B cell (primary cell): ENCODE data around the gene ERO1B. TPM values are rescaled to one million over a fixed set of nuclear protein-coding genes. Genes with fewer than 3 reads are reported as not detected.

Experiments used
- ATAC-seq: fragments of 200-7000 bp; cut with Tn5 transposase; one replicate; pipeline ENCODE4 v1.10.0; 2021; ENCODE audit warnings: low read depth, mild to moderate bottlenecking, moderate number of reproducible peaks, moderate library complexity
- CTCF ChIA-PET: fragments of 350-600 bp; sonication (Branson Sonifier 250); formaldehyde crosslinking; loops from one replicate; lab custom pipeline; 2021; ENCODE audit warnings: antibody characterized with exemption, inconsistent platforms; lab: Charles Lee
- POLR2A ChIA-PET: fragments of 350-600 bp; sonication (Branson Sonifier 250); formaldehyde crosslinking; loops from one replicate; lab custom pipeline; 2021; ENCODE audit warnings: antibody characterized with exemption; lab: Charles Lee
- DNase-seq: peaks from one replicate; pipeline ENCODE4 v3.0.0; 2013
- H2AFZ ChIP-seq: 2 replicates; pipeline ENCODE4 v1.6.1; 2012; ENCODE audit warnings: mild to moderate bottlenecking, low read depth, low read length; ENCODE audit not compliant: insufficient read depth, poor library complexity, severe bottlenecking
- H3K27ac ChIP-seq, 2 donors: 1 replicate in 1 of 2; 2 replicates in 1 of 2; pipeline ENCODE4 v1.5.1; 2012 to 2013; ENCODE audit warnings: low read length in 2 of 2, mild to moderate bottlenecking in 2 of 2, moderate library complexity in 1 of 2
- H3K27me3 ChIP-seq, 4 experiments: fragments of 200-600 bp in 1 of 4; sonication (generic) in 1 of 4; replicated peaks in 1 of 4; 1 replicate in 2 of 4; 2 replicates in 2 of 4; pipeline versions ENCODE4 v1.6.1 to v1.7.0; 2013 to 2016; ENCODE audit warnings: low read length in 3 of 4, mild to moderate bottlenecking in 2 of 4, mixed read lengths in 1 of 4, moderate library complexity in 1 of 4; ENCODE audit not compliant: insufficient read depth in 4 of 4, control insufficient read depth in 3 of 4; ENCODE audit errors: control extremely low read depth in 1 of 4
- H3K36me3 ChIP-seq, 2 experiments: replicated peaks in 1 of 2; 1 replicate in 1 of 2; 2 replicates in 1 of 2; pipeline versions ENCODE4 v1.6.1 to v1.7.1; 2013; ENCODE audit warnings: low read length in 1 of 2; ENCODE audit not compliant: insufficient read depth in 2 of 2, control insufficient read depth in 1 of 2; ENCODE audit errors: control extremely low read depth in 1 of 2, extremely low read depth in 1 of 2
- H3K4me1 ChIP-seq, 2 donors: fragments of 200-600 bp in 1 of 2; sonication (generic) in 1 of 2; 1 replicate in 1 of 2; 2 replicates in 1 of 2; pipeline versions ENCODE4 v1.5.1 to v1.6.1; 2013 to 2017; ENCODE audit warnings: low read length in 2 of 2; ENCODE audit not compliant: control insufficient read depth in 2 of 2, insufficient read depth in 2 of 2
- H3K4me2 ChIP-seq: replicated peaks from 2 replicates; pipeline ENCODE3; 2012; ENCODE audit warnings: mild to moderate bottlenecking, low read depth, low read length; ENCODE audit not compliant: poor library complexity, severe bottlenecking
- H3K4me3 ChIP-seq, 5 experiments: fragments of 200-600 bp in 1 of 5; sonication (generic) in 1 of 5; 1 replicate in 3 of 5; 2 replicates in 2 of 5; pipeline versions ENCODE4 v1.5.1 to v1.7.0; 2011 to 2016; ENCODE audit warnings: low read length in 4 of 5, mild to moderate bottlenecking in 4 of 5, low read depth in 2 of 5, control low read depth in 1 of 5, moderate library complexity in 1 of 5; ENCODE audit not compliant: insufficient read depth in 1 of 5; ENCODE audit errors: control extremely low read depth in 1 of 5, extremely low read depth in 1 of 5
- H3K79me2 ChIP-seq: fragments of 200-600 bp; sonication (generic); one replicate; pipeline ENCODE4 v1.6.0; 2016; ENCODE audit warnings: low read length; ENCODE audit not compliant: control insufficient read depth, insufficient read depth
- H3K9ac ChIP-seq: fragments of 200-600 bp; sonication (generic); 2 replicates; pipeline ENCODE4 v1.6.1; 2017; ENCODE audit warnings: mild to moderate bottlenecking, low read length, moderate library complexity
- H3K9me3 ChIP-seq, 3 donors: one replicate each; pipeline versions ENCODE4 v1.6.1 to v1.7.1; 2013; ENCODE audit warnings: low read length in 2 of 3; ENCODE audit not compliant: control insufficient read depth in 2 of 3, insufficient read depth in 1 of 3; ENCODE audit errors: control extremely low read depth in 1 of 3
- H4K20me1 ChIP-seq: 2 replicates; pipeline ENCODE4 v1.6.0; 2012; ENCODE audit warnings: mild to moderate bottlenecking, low read length; ENCODE audit not compliant: insufficient read depth, control insufficient read depth, poor library complexity, severe bottlenecking
- H3K27ac Mint-ChIP-seq: one replicate; pipeline ENCODE4 v1.8.0; 2021; ENCODE audit warnings: mixed read lengths
- H3K27me3 Mint-ChIP-seq: one replicate; pipeline ENCODE4 v1.8.0; 2021; ENCODE audit warnings: mixed read lengths
- H3K4me1 Mint-ChIP-seq: one replicate; pipeline ENCODE4 v1.8.0; 2021; ENCODE audit warnings: mixed read lengths
- H3K4me3 Mint-ChIP-seq: one replicate; pipeline ENCODE4 v1.8.0; 2021; ENCODE audit warnings: mixed read lengths
- H3K9me3 Mint-ChIP-seq: one replicate; pipeline ENCODE4 v1.8.0; 2022; ENCODE audit warnings: mixed read lengths; ENCODE audit not compliant: insufficient read depth
- CTCF ChIP-seq: fragments of 200-600 bp; IDR thresholded peaks from one replicate; pipeline ENCODE4 v1.8.0; 2022; ENCODE audit warnings: antibody characterized with exemption, mild to moderate bottlenecking
- EZH2 ChIP-seq: IDR thresholded peaks from 2 replicates; pipeline ENCODE4 v1.6.1; 2012; ENCODE audit warnings: borderline replicate concordance, low read depth, mild to moderate bottlenecking, moderate library complexity, low read length; ENCODE audit not compliant: insufficient read depth, poor library complexity, severe bottlenecking
- WGBS: methylation state at CpG from one replicate; pipeline ENCODE4 v1.1.5; 2013; ENCODE audit warnings: missing lambda C conversion rate; ENCODE audit not compliant: insufficient coverage; 5-methylcytosine and 5-hydroxymethylcytosine counted together
- intact Hi-C: fragments of 100-400 bp; cut with micrococcal nuclease; formaldehyde crosslinking; loops from one replicate; pipeline ENCODE4 v1.10.0; 2022
- polyA plus RNA-seq: library from polyadenylated mRNA; depleted of rRNA; stranded (reverse); fragments of >200 nt; gene quantifications from 2 replicates; pipeline ENCODE4 v1.2.3, GENCODE V29; 2012
- total RNA-seq, 2 donors: library from RNA; stranded (reverse); fragments of 120-200 nt in 1 of 2; gene quantifications; 1 replicate in 1 of 2; 2 replicates in 1 of 2; pipeline versions ENCODE4 v1.2.3 to v1.2.4, GENCODE V29; 2013 to 2022

ERO1B gene
- total and polyA plus RNA-seq, 2 donors (not counting 1 experiment from before 2014, with no cell fraction given), result 5.1 to 25.6 TPM

GRCh38 chr1:236326432-236326831, 44.7 kb upstream of the ERO1B start:
- no CpG with 5 or more reads among the region's 1 CpG for WGBS
- no peak overlapping the region for H3K27ac Mint-ChIP-seq
- no peaks in the 10 kb centered on the region for H3K27me3 ChIP-seq
- no peak overlapping the region for H3K4me3 ChIP-seq
- no peak overlapping the region for H3K27ac ChIP-seq
- no peaks in the 10 kb centered on the region for H3K79me2 ChIP-seq
- no peak overlapping the region for H2AFZ ChIP-seq
- ChIA-PET POLR2A (no interaction called here), CTCF (no interaction called here)
- H3K36me3 ChIP-seq, result no peaks in the 10 kb centered on the region
- no peak overlapping the region for H3K4me3 Mint-ChIP-seq
- no peaks in the 10 kb centered on the region for H3K4me1 ChIP-seq
- intact Hi-C loops, result no loop called here
- H3K4me1 Mint-ChIP-seq, result no peaks in the 10 kb centered on the region
- no peak overlapping the region for H3K4me2 ChIP-seq
- no peak overlapping the region for H3K9ac ChIP-seq
- peaks cover 7 to 17% (median 8%) of the 10 kb centered on the region in 3 donors for H3K9me3 ChIP-seq
- DNase-seq (no peak), ATAC-seq (no peak)
- peaks cover 9% of the 10 kb centered on the region for H3K9me3 Mint-ChIP-seq
- no peak for TF ChIP-seq EZH2
- no peak for TF ChIP-seq CTCF
- H3K27me3 Mint-ChIP-seq, result no peaks in the 10 kb centered on the region
- H4K20me1 ChIP-seq, result no peaks in the 10 kb centered on the region

GRCh38 chr1:236325567-236325966, 43.8 kb upstream of the ERO1B start:
- intact Hi-C loops, result no loop called here
- H3K4me2 ChIP-seq, result no peak overlapping the region
- peaks cover 4% of the 10 kb centered on the region for H3K27me3 Mint-ChIP-seq

More at GRCh38 chr1:236325567-236325966, 43.8 kb upstream of the ERO1B start:
- DNase-seq (no peak), ATAC-seq (no peak)
- CTCF ChIA-PET, result no interaction called here
- Mint-ChIP-seq H3K27ac (no peak overlapping the region), H3K9me3 (peaks cover 9% of the 10 kb centered on the region), H3K4me1 (no peaks in the 10 kb centered on the region), H3K4me3 (no peak overlapping the region)
- Histone ChIP-seq H3K4me3 (no peak overlapping the region), H3K27me3 (peaks cover 0 to 6% (median 0%) of the 10 kb centered on the region in 4 experiments), H3K27ac (no peak overlapping the region), H3K36me3 (no peaks in the 10 kb centered on the region), H3K9me3 (peaks cover 7 to 17% (median 8%) of the 10 kb centered on the region in 3 donors), H2AFZ (no peak overlapping the region), H3K79me2 (no peaks in the 10 kb centered on the region), H4K20me1 (no peaks in the 10 kb centered on the region), H3K9ac (no peak overlapping the region), H3K4me1 (no peaks in the 10 kb centered on the region)
- 100% methylated on average over 1 of the region's 2 CpGs for WGBS
- POLR2A ChIA-PET, result no interaction called here
- no peak for TF ChIP-seq CTCF
- TF ChIP-seq EZH2, result no peak
